GM13977 (cell line): ENCODE measurements around the gene EFCAB8.

Experiments
- DNase-seq: peaks from one replicate; pipeline ENCODE4 v3.0.0; 2012; ENCODE audit warnings: low spot score
- CTCF ChIP-seq: IDR thresholded peaks from 2 replicates; pipeline ENCODE4 v1.5.1; 2012; ENCODE audit warnings: mild to moderate bottlenecking, control low read depth; ENCODE audit not compliant: insufficient read depth; ENCODE audit errors: extremely low read depth, missing control alignments
- in situ Hi-C: fragments of 300-500 bp; cut with MboI; formaldehyde crosslinking; loops from one replicate; pipeline ENCODE4 v1.12.0; 2022; ENCODE audit warnings: low sequenced_read_pairs, low pct_unique_long_range_greater_than_20kb, mixed read lengths, inconsistent platforms; ENCODE audit not compliant: unreplicated experiment

The EFCAB8 gene

GRCh38 chr20:32889281-32889680, 30.6 kb downstream of the EFCAB8 start:
- no peak for DNase-seq
- in situ Hi-C loops = no loop called here
- TF ChIP-seq CTCF = no peak

- TF ChIP-seq CTCF = no peak
- in situ Hi-C loops = no loop called here
- no peak for DNase-seq
Observed at GRCh38 chr20:32891491-32891890, 32.8 kb downstream of the EFCAB8 start.

- no peak for DNase-seq
- in situ Hi-C loops = no loop called here
- TF ChIP-seq CTCF = no peak
Observed at GRCh38 chr20:32891926-32892660, 33.4 kb downstream of the EFCAB8 start.

- in situ Hi-C loops = no loop called here
- TF ChIP-seq CTCF = no peak
- DNase-seq = no peak
Observed at GRCh38 chr20:32893263-32894025, 34.7 kb downstream of the EFCAB8 start.

GRCh38 chr20:32894026-32894483, 35.3 kb downstream of the EFCAB8 start:
- peak; percentile 57 for TF ChIP-seq CTCF
- no peak for DNase-seq
- in situ Hi-C loops = no loop called here

GRCh38 chr20:32894711-32895355, 36.1 kb downstream of the EFCAB8 start:
- no peak for TF ChIP-seq CTCF
- in situ Hi-C loops = no loop called here
- DNase-seq = no peak
